Measurements from ENCODE around the gene VPS18.

VPS18 gene

DNA sequence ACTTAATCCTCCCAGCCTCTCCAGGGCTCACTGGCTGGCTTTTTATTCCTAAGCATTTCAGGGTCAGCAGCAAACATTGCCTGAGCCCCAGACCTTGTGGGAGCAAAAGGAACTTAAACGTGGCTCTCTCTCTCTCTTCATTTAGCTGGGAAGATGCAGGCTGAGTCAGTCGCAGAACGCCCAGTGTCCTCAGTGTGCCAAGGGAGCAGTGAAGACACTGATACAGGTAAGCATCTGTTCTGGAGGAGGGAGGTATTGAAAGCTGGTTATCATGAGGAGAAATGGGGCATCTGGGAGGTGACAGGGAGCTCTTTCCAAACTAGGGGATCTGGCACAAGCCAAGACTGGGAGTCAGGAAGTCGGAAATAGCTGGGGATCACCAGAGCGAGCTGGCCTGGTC is 24.6 kb upstream of the VPS18 start:
- no peak for TF ChIP-seq CTCF (IDR thresholded peaks at IDR 0.05; ENCODE audit: low read depth, low read length)
- in situ Hi-C loops (cut with HindIII; ENCODE audit: low sequenced_read_pairs), result no loop called here
- DNase-seq (ENCODE audit: low read depth, low spot score), result no peak
- H3K4me3 ChIP-seq (ENCODE audit: low read depth, low read length), result no peak overlapping the region

DNA sequence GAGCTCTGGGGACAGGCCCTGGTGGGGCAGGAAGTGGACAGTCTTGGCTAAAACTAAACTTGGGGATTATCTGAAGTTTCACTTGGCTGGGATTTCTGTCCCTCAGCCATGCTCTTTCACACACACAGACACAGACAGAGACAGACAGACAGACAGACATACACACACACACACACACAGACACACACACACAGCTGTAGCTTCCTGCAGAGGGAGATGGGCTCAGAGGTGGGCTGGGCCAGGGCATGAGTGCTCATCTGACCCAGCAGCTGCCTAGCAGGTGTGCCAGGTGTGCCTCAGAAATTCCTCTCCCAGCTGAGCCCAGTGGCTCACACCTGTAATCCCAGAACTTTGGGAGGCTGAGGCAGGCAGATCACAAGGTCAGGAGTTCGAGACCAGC is 23.5 kb upstream of the VPS18 start:
- in situ Hi-C loops (cut with HindIII; ENCODE audit: low sequenced_read_pairs), result no loop called here
- H3K4me3 ChIP-seq (ENCODE audit: low read depth, low read length), result no peak overlapping the region
- no peak for DNase-seq (ENCODE audit: low read depth, low spot score)
- TF ChIP-seq CTCF (IDR thresholded peaks at IDR 0.05; ENCODE audit: low read depth, low read length), result no peak

GRCh38 chr15:40871749-40872617 is 22.3 kb upstream of the VPS18 start:
- in situ Hi-C loops (cut with HindIII; ENCODE audit: low sequenced_read_pairs), result no loop called here
- DNase-seq (ENCODE audit: low read depth, low spot score), result no peak
- no peak for TF ChIP-seq CTCF (IDR thresholded peaks at IDR 0.05; ENCODE audit: low read depth, low read length)
- H3K4me3 ChIP-seq (ENCODE audit: low read depth, low read length), result no peak overlapping the region

DNA sequence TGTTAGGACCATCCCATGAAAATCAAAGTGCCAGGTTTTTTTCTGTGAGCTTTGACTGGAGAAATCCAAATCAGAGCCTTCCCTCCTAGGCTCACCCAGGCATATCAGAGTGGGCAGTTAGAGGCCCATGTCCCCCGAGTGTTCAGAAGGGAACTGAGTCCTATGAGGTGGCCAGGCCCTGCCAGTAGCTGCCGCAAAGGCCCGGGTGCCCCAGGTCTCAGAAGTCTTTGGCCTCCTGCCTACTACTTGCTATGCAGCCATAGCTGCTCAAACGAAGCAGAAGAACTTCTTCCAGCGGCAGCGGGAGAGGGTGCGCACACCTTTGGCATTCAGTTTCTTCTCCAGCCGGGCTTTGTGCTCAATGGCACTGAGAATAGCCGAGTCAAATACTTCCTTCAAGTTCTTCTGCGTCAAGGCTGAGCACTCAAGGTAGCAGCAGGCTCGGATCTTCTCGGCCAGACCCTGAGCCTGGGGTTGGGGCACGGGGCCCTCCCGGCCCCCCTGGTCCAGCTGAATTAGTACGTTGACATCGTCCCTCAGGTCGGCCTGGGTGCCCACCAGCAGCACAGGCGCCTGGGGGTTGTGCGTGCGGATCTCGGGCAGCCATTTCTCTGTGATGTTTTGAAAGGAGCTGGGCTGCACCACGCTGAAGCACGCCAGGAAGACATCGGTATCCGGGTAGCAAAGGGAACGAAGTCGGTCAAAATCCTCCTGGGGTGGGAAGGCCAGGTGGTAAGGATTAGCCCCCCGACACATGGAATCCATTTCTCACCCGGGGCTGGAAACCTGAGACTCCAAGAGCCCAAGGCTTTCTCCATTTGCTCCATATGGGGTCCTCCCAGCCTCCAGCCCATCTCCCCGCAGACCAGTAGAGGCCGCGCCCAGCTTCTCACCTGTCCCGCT is 21.2 kb upstream of the VPS18 start:
- no peak for DNase-seq (ENCODE audit: low read depth, low spot score)
- in situ Hi-C loops (cut with HindIII; ENCODE audit: low sequenced_read_pairs), result no loop called here
- no peak overlapping the region for H3K4me3 ChIP-seq (ENCODE audit: low read depth, low read length)
- TF ChIP-seq CTCF (IDR thresholded peaks at IDR 0.05; ENCODE audit: low read depth, low read length), result no peak

DNA sequence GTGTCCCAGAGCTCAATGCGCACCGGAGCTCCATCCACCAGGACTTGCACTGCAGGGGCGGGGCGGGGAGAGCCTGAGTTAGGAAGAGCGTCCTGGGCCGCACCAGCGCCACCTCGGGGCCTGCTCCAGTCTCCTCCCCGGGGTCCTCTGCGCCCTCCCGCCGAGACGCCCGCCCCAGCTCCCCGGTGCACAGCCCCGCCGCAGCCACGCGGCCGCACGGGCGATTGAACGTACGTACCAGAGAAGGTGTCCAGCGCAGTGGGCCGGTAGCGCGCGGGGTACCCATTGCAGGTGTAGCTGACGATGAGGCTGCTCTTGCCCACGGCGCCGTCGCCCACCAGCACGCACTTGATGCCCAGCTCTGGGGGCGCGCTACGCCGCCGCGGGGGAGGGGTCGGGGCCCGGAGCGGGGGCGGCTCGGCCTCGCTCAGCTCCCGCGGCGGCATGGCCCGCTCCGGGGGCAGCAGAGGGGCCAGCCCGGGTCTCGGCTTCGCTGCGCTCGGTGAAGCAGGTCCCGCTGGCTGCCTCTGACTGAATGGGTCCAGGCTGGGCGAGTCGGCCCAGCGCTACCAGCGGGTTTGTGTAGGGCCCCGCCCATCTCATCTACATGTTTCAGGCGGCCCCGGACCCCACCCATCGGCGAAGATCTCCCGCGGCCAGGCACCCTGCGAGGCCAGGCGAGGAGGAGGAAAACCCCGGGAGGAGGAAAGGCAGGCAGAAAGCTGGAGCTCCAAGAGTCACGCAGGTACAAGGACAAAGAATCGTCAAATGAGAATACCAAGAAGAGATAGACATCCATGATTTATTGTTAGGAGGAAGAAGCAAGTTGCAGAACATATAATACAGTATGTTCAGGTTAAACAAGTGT is 20.3 kb upstream of the VPS18 start, which contains the start of gene RHOV:
Gene RHOV, minus strand, starts transcription at position 541 of the 868 bp plus-strand sequence. Its CDS starts 95 bp downstream, at position 446.
- H3K4me3 ChIP-seq (ENCODE audit: low read depth, low read length), result peak within 1 kb of the TSS; percentile 34
- DNase-seq (ENCODE audit: low read depth, low spot score), result peak; percentile 35
- peak; percentile 36 for TF ChIP-seq CTCF (IDR thresholded peaks at IDR 0.05; ENCODE audit: low read depth, low read length)
- in situ Hi-C loops (cut with HindIII; ENCODE audit: low sequenced_read_pairs), result no loop called here
